Measurements from ENCODE around the gene GRIN2C. TPM values are rescaled to one million over a fixed set of nuclear protein-coding genes. Genes with fewer than 3 reads are reported as not detected.

Gene GRIN2C
- total RNA-seq, 2 experiments from 2014 or later = not detected

DNA sequence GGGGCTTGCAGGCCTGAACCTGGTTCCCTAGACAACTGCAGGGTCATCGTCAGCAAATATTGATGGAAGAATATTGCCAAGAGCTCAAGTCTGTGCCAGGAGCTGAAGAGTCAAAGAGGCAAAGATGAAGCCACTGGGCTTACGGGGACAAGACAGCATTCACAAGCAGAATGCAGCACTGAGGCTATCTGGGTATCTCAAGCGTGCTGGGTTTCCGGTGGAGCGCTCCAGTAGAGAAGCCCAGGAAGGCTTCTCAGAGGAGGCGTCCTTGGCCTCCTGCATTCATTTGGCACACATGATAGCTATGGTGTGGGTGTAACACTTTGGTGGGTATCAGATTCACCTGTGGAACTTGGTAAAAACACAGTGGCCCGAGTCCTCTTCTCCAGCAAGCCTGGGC lies 30.9 kb upstream of the GRIN2C start:
- Mint-ChIP-seq H3K4me3 (no peak overlapping the region), H3K9me3 (no peaks in the 10 kb centered on the region), H3K27ac (no peak overlapping the region), H3K27me3 (peaks cover 32% of the 10 kb centered on the region), H3K4me1 (ENCODE audit: low read depth) (peaks cover 5% of the 10 kb centered on the region), H3K36me3 (ENCODE audit: low read depth) (no peaks in the 10 kb centered on the region)
- Histone ChIP-seq H3K36me3 (ENCODE audit: insufficient read depth, low read length) (no peaks in the 10 kb centered on the region), H3K27ac (ENCODE audit: low read depth in 1 of 2, low read length in 2 of 2) (no peak overlapping the region), H3K4me1 (ENCODE audit: insufficient read depth, low read length) (peaks cover 14% of the 10 kb centered on the region), H3K4me3 (ENCODE audit: low read length) (no peak overlapping the region), H3K27me3 (ENCODE audit: control insufficient read depth in 1 of 2, insufficient read depth in 2 of 2, low read length in 2 of 2) (peaks cover 25 to 34% of the 10 kb centered on the region in 2 experiments), H3K9me3 (ENCODE audit: control insufficient read depth in 1 of 2, insufficient read depth in 1 of 2, low read length in 2 of 2) (no peaks in the 10 kb centered on the region)
- DNase-seq = no peak
- POLR2A ChIA-PET = interaction anchor here (1.0 kb wide), 1 partner anchor 17 kb away, joined by 3 read pairs; no protein-coding TSS in a partner anchor
- ATAC-seq (ENCODE audit: poor library complexity) = no peak
- TF ChIP-seq, protein P1, sequence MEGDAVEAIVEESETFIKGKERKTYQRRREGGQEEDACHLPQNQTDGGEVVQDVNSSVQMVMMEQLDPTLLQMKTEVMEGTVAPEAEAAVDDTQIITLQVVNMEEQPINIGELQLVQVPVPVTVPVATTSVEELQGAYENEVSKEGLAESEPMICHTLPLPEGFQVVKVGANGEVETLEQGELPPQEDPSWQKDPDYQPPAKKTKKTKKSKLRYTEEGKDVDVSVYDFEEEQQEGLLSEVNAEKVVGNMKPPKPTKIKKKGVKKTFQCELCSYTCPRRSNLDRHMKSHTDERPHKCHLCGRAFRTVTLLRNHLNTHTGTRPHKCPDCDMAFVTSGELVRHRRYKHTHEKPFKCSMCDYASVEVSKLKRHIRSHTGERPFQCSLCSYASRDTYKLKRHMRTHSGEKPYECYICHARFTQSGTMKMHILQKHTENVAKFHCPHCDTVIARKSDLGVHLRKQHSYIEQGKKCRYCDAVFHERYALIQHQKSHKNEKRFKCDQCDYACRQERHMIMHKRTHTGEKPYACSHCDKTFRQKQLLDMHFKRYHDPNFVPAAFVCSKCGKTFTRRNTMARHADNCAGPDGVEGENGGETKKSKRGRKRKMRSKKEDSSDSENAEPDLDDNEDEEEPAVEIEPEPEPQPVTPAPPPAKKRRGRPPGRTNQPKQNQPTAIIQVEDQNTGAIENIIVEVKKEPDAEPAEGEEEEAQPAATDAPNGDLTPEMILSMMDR (IDR thresholded peaks at IDR 0.05) = no peak
- CTCF ChIA-PET = no interaction called here
- intact Hi-C loops (cut with DNase I, micrococcal nuclease) = no loop called here

DNA sequence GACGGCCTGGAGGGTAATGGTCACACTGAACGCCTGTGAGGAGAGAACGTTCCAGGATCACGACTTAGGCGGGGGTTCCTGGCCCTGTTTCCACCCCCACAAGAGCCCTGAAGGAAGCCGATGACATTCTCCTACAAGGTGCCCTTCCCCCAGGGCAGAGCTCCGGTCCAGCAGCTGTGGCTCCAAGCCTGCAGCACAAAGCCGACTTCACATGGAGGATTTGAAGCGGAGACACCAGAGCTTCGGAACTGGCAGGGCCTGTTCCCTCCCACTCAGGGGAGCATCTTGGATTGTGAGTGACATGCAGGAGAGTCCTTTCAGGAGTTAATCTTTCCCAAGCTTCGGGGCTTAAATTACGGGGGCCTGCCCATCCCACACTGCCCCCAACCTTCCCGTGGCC lies 28.8 kb upstream of the GRIN2C start:
- Histone ChIP-seq H3K36me3 (ENCODE audit: insufficient read depth, low read length) (no peaks in the 10 kb centered on the region), H3K4me3 (ENCODE audit: low read length) (no peak overlapping the region), H3K27me3 (ENCODE audit: control insufficient read depth in 1 of 2, insufficient read depth in 2 of 2, low read length in 2 of 2) (peaks cover 19 to 23% of the 10 kb centered on the region in 2 experiments), H3K27ac (ENCODE audit: low read depth in 1 of 2, low read length in 2 of 2) (no peak overlapping the region), H3K9me3 (ENCODE audit: control insufficient read depth in 1 of 2, insufficient read depth in 1 of 2, low read length in 2 of 2) (no peaks in the 10 kb centered on the region), H3K4me1 (ENCODE audit: insufficient read depth, low read length) (peaks cover 10% of the 10 kb centered on the region)
- intact Hi-C loops (cut with DNase I, micrococcal nuclease) = no loop called here
- TF ChIP-seq, protein P1 (IDR thresholded peaks at IDR 0.05) = no peak
- Mint-ChIP-seq H3K36me3 (ENCODE audit: low read depth) (no peaks in the 10 kb centered on the region), H3K27ac (no peak overlapping the region), H3K27me3 (peaks cover 20% of the 10 kb centered on the region), H3K9me3 (no peaks in the 10 kb centered on the region), H3K4me3 (no peak overlapping the region), H3K4me1 (ENCODE audit: low read depth) (no peaks in the 10 kb centered on the region)
- ATAC-seq (ENCODE audit: poor library complexity) (no peak), DNase-seq (no peak)
- POLR2A ChIA-PET = no interaction called here
- CTCF ChIA-PET = no interaction called here

DNA sequence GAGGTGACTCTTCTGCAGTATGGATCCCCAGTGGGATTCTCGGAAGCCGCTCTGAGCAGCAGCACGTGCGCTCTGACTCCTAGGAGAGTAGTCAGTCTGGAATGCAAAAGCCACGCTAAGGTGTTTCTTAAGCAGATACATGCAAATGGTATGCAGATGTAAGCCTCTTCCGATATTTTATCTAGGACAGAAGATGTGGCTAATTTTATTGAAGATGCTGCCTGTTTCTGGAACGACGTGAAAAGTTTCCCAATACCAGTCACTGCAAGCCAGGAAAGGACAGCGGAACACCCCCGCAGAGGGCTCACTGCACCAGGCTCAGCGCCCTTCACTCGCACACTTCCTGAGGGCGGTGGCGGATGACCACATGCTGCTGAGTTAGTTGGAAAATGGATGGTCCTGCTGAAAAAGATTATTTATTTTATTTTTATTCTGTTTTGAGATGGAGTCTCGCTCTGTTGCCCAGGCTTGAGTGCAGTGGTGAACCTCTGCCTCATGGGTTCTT lies 23.6 kb upstream of the GRIN2C start:
- no peaks in the 10 kb centered on the region for H3K36me3 Mint-ChIP-seq (ENCODE audit: low read depth)
- ChIA-PET CTCF (no interaction called here), POLR2A (no interaction called here)
- peaks cover 11% of the 10 kb centered on the region for H3K27me3 Mint-ChIP-seq
- H3K27ac Mint-ChIP-seq = no peak overlapping the region
- Histone ChIP-seq H3K9me3 (ENCODE audit: control insufficient read depth in 1 of 2, insufficient read depth in 1 of 2, low read length in 2 of 2) (no peaks in the 10 kb centered on the region), H3K27ac (ENCODE audit: low read depth in 1 of 2, low read length in 2 of 2) (no peak overlapping the region), H3K4me3 (ENCODE audit: low read length) (no peak overlapping the region), H3K27me3 (ENCODE audit: control insufficient read depth in 1 of 2, insufficient read depth in 2 of 2, low read length in 2 of 2) (peaks cover 0 to 5% of the 10 kb centered on the region in 2 experiments), H3K4me1 (ENCODE audit: insufficient read depth, low read length) (no peaks in the 10 kb centered on the region), H3K36me3 (ENCODE audit: insufficient read depth, low read length) (no peaks in the 10 kb centered on the region)
- ATAC-seq (ENCODE audit: poor library complexity) (no peak), DNase-seq (peak in 1 of 14 experiments; percentile 34)
- intact Hi-C loops (cut with DNase I, micrococcal nuclease) = no loop called here
- no peaks in the 10 kb centered on the region for H3K9me3 Mint-ChIP-seq
- H3K4me3 Mint-ChIP-seq = no peak overlapping the region
- TF ChIP-seq, protein P1 (IDR thresholded peaks at IDR 0.05) = no peak
- H3K4me1 Mint-ChIP-seq (ENCODE audit: low read depth) = no peaks in the 10 kb centered on the region
